HepG2 (cell line): ENCODE measurements around the gene TPBGL. TPM values are rescaled to one million over a fixed set of nuclear protein-coding genes. Genes with fewer than 3 reads are reported as not detected.

Experiments
- ATAC-seq: fragments of 200-7000 bp; cut with Tn5 transposase; 3 replicates; pipeline ENCODE4 v1.9.1; 2020; ENCODE audit warnings: mild to moderate bottlenecking, moderate library complexity
- BruUV-seq: library from RNA; stranded (reverse); fragments of 400-500 nt; replicated peaks from 2 replicates; lab custom pipeline; 2021; lab: Mats Ljungman, UMichigan
- CTCF ChIA-PET: fragments of 300-600 bp; formaldehyde crosslinking; extraction: SDS; loops from one replicate; lab custom pipeline; 2021; ENCODE audit warnings: low total read pairs, inconsistent platforms, low intra/inter-chr PET ratio; lab: Yijun Ruan, JAX
- POLR2A ChIA-PET: fragments of 350-600 bp; sonication (Branson Sonifier 250); formaldehyde crosslinking; loops from one replicate; lab custom pipeline; 2020; ENCODE audit warnings: antibody characterized with exemption, inconsistent platforms; lab: Yijun Ruan, JAX
- DNase-seq: peaks from one replicate; pipeline ENCODE4 v3.0.0-alpha.2; 2015; ENCODE audit warnings: low spot score
- FAIRE-seq: peaks from 3 replicates; lab custom pipeline; 2011; peaks lifted over from hg19 to GRCh38; lab: Jason Lieb, UNC
- H2AFZ ChIP-seq: one replicate; pipeline ENCODE4 v1.6.1; 2011; ENCODE audit warnings: low read length, inconsistent platforms
- H3K27ac ChIP-seq: fragments of 300-600 bp; 3 replicates; pipeline ENCODE4 v1.8.0; 2011; ENCODE audit warnings: mixed run types, mild to moderate bottlenecking, mixed read lengths, low read length, inconsistent platforms; ENCODE audit not compliant: insufficient read depth; ENCODE audit errors: extremely low read length
- H3K27me3 ChIP-seq, 2 experiments: fragments of 200-600 bp in 1 of 2; 2 replicates in 1 of 2; 3 replicates in 1 of 2; pipeline versions ENCODE4 v1.6.0 to v1.8.0; 2011; ENCODE audit warnings: low read length in 2 of 2, mild to moderate bottlenecking in 2 of 2, moderate library complexity in 2 of 2, inconsistent platforms in 1 of 2; ENCODE audit not compliant: insufficient read depth in 2 of 2, control insufficient read depth in 1 of 2
- H3K36me3 ChIP-seq, 2 experiments: fragments of 200-600 bp in 1 of 2; replicated peaks in 1 of 2; 2 replicates in 1 of 2; 3 replicates in 1 of 2; pipeline versions ENCODE4 v1.5.1 to v1.8.0; 2011; ENCODE audit warnings: low read length in 2 of 2, inconsistent platforms in 1 of 2; ENCODE audit not compliant: insufficient read depth in 2 of 2, control insufficient read depth in 1 of 2
- H3K4me1 ChIP-seq: 2 replicates; pipeline ENCODE4 v1.5.1; 2012; ENCODE audit warnings: low read length, inconsistent platforms; ENCODE audit not compliant: insufficient read depth
- H3K4me2 ChIP-seq: 2 replicates; pipeline ENCODE4 v1.6.0; 2011; ENCODE audit warnings: low read depth, low read length, inconsistent platforms
- H3K4me3 ChIP-seq, 3 experiments: fragments of 200-600 bp in 1 of 3; sonication (generic), shearing (Covaris generic) in 1 of 3; replicated peaks in 1 of 3; 2 replicates each; pipeline ENCODE4 v1.5.1; 2011 to 2016; ENCODE audit warnings: low read length in 3 of 3, inconsistent platforms in 2 of 3, low read depth in 2 of 3, mild to moderate bottlenecking in 2 of 3, control low read depth in 1 of 3, mixed read lengths in 1 of 3; ENCODE audit not compliant: insufficient read depth in 1 of 3
- H3K79me2 ChIP-seq: one replicate; pipeline ENCODE4 v1.6.1; 2011; ENCODE audit warnings: low read length, inconsistent platforms; ENCODE audit not compliant: insufficient read depth
- H3K9ac ChIP-seq: 2 replicates; pipeline ENCODE4 v1.6.0; 2011; ENCODE audit warnings: mild to moderate bottlenecking, low read depth, low read length, inconsistent platforms; ENCODE audit not compliant: insufficient read depth
- H3K9me3 ChIP-seq: 2 replicates; pipeline ENCODE4 v1.5.1; 2012; ENCODE audit warnings: mild to moderate bottlenecking, low read length
- H4K20me1 ChIP-seq: 2 replicates; pipeline ENCODE4 v1.6.0; 2011; ENCODE audit warnings: inconsistent platforms, mild to moderate bottlenecking, low read length, moderate library complexity; ENCODE audit not compliant: insufficient read depth
- ASH2L ChIP-seq: fragments of 300-600, 200-600 bp; sonication (generic); IDR thresholded peaks from 2 replicates; pipeline ENCODE4 v1.7.0; 2017; ENCODE audit warnings: low read depth, mild to moderate bottlenecking, moderate library complexity, mixed read lengths, low read length; ENCODE audit not compliant: insufficient read length
- BORCS8-MEF2B ChIP-seq: sonication (generic); formaldehyde crosslinking; IDR thresholded peaks from 2 replicates; pipeline ENCODE4 v1.8.0; 2022; ENCODE audit warnings: mild to moderate bottlenecking, missing genetic modification reagents
- CTCF ChIP-seq: sonication (generic); formaldehyde crosslinking; IDR thresholded peaks from 2 replicates; pipeline ENCODE4 v1.5.0; 2020; ENCODE audit warnings: mild to moderate bottlenecking, missing genetic modification reagents, moderate library complexity
- EHMT2 ChIP-seq: fragments of 200-600 bp; sonication (generic); IDR thresholded peaks from 2 replicates; pipeline ENCODE4 v1.7.0; 2017; ENCODE audit warnings: antibody characterized with exemption, low read depth, low read length, borderline replicate concordance
- GMEB2 ChIP-seq: IDR thresholded peaks from 2 replicates; pipeline ENCODE4 v1.6.1; 2016; ENCODE audit warnings: missing biosample characterization, missing genetic modification reagents, low read depth
- HES4 ChIP-seq: sonication (generic); formaldehyde crosslinking; IDR thresholded peaks from 2 replicates; pipeline ENCODE4 v1.9.0; 2021; ENCODE audit warnings: mild to moderate bottlenecking, missing genetic modification reagents, borderline replicate concordance
- MAFK ChIP-seq, 2 experiments: IDR thresholded peaks in 1 of 2; conservative IDR thresholded peaks in 1 of 2; 2 replicates each; pipeline ENCODE4 v1.6.1; 2011; ENCODE audit warnings: improper control_type of control experiment in 2 of 2, low read length in 2 of 2
- PAXIP1 ChIP-seq: sonication (generic); formaldehyde crosslinking; conservative IDR thresholded peaks from 2 replicates; pipeline ENCODE4 v1.4.0; 2020; ENCODE audit warnings: mild to moderate bottlenecking, missing genetic modification reagents, moderate library complexity
- SMAD9 ChIP-seq: sonication (generic); formaldehyde crosslinking; IDR thresholded peaks from 2 replicates; pipeline ENCODE4 v1.5.1; 2020; ENCODE audit warnings: mild to moderate bottlenecking, missing genetic modification reagents
- SMC3 ChIP-seq: IDR thresholded peaks from 2 replicates; pipeline ENCODE4 v1.6.1; 2011; ENCODE audit warnings: low read length, improper control_type of control experiment
- STAG1 ChIP-seq: sonication (generic); formaldehyde crosslinking; IDR thresholded peaks from 2 replicates; pipeline ENCODE4 v1.4.0; 2020; ENCODE audit warnings: missing genetic modification reagents
- TCF7L2 ChIP-seq: IDR thresholded peaks from 2 replicates; pipeline ENCODE4 v1.6.1; 2011; ENCODE audit warnings: mild to moderate bottlenecking, low read depth, low read length, moderate library complexity
- ZNF124 ChIP-seq: sonication (generic); formaldehyde crosslinking; IDR thresholded peaks from 2 replicates; pipeline ENCODE4 v1.4.0; 2020; ENCODE audit warnings: missing genetic modification reagents
- ZNF205 ChIP-seq: IDR thresholded peaks from 2 replicates; pipeline ENCODE4 v1.6.1; 2018; ENCODE audit warnings: missing biosample characterization, missing genetic modification reagents
- ZNF780A ChIP-seq: sonication (generic); formaldehyde crosslinking; IDR thresholded peaks from 2 replicates; pipeline ENCODE4 v1.8.0; 2022; ENCODE audit warnings: mild to moderate bottlenecking, missing genetic modification reagents, moderate library complexity
- WGBS: methylation state at CpG from one replicate; pipeline ENCODE4 v1.1.6; 2017; ENCODE audit warnings: low lambda C conversion rate; 5-methylcytosine and 5-hydroxymethylcytosine counted together
- in situ Hi-C: cut with HindIII; loops from 2 replicates; pipeline ENCODE4 v1.10.0; 2017; ENCODE audit warnings: low pct_unique_long_range_greater_than_20kb; ENCODE audit not compliant: extremely low pct_ligation_motif_present
- intact Hi-C: fragments of 100-400 bp; cut with micrococcal nuclease; formaldehyde crosslinking; loops from one replicate; pipeline ENCODE4 v1.10.0; 2022; ENCODE audit not compliant: unreplicated experiment
- polyA plus RNA-seq, 8 experiments: library from polyadenylated mRNA; depleted of rRNA in 3 of 8; stranded (reverse) in 7 of 8; unstranded in 1 of 8; fragments of >200 nt; fragmentation: Illumina TruSeq in 4 of 8; extraction: Trizol in 4 of 8; gene quantifications; 2 replicates each; pipeline versions ENCODE4 v1.2.1 to v1.2.3, GENCODE V29; 2011 to 2016; ENCODE audit warnings: low read depth in 4 of 8, missing spikeins in 1 of 8, mixed read lengths in 1 of 8; ENCODE audit not compliant: insufficient read depth in 1 of 8
- total RNA-seq, 5 experiments: library from RNA; depleted of rRNA; stranded (reverse); fragments of >200 nt; fragmentation: Illumina TruSeq; extraction: Trizol; gene quantifications; 2 replicates each; pipeline ENCODE4 v1.2.3, GENCODE V29; 2016; ENCODE audit warnings: low read depth in 1 of 5

The TPBGL gene
- total and polyA plus RNA-seq, 2 of the 13 experiments (the other 11 are each of a cell fraction or from before 2014, with no cell fraction given) = not detected

DNA sequence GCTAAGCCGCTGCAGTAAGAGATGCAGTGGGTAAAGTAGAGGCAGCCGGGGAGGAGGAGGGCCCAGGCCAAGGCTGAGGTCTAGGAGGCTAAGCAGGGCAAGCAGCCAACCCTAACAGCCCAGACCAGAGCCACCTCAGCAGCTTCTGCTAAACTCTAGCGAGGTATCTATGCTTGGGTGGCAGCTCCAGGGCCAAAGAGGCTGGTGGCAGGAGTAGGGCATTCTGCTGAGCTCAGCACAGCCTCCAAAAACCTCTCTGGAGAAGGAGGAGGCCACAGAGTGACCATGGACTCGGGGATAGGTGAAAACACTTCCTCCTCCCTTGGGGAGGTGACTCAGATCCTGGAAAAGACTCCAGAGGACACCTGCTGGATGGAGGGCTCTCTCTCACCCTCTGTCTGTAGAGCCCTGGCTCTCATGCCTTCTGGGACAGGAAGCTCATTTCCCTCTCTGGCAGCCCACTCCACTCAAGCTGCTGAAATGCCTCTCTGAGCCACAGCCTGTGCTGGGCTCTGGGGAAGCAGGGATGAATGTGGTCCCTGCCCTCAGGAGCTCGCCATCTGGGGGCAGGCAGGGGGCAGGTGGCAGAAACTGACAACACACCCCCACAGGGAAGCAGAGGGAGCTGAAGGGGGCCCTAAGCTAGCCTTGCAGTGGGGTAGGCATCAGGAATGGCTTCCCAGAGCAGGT lies 16.5 kb upstream of the TPBGL start:
- no peak for FAIRE-seq
- Histone ChIP-seq H2AFZ (no peak overlapping the region), H3K79me2 (no peaks in the 10 kb centered on the region), H4K20me1 (no peaks in the 10 kb centered on the region), H3K27ac (no peak overlapping the region)
- CTCF ChIA-PET = no interaction called here
- in situ Hi-C loops = no loop called here
- TF ChIP-seq SMAD9 (CRISPR knock-in tag) = no peak
- no peak for TF ChIP-seq ZNF124 (CRISPR knock-in tag)
- TF ChIP-seq MAFK (conservative IDR thresholded peaks at IDR 0.05 in 1 of 2, IDR thresholded peaks at IDR 0.05 in 1 of 2; ENCODE audit: low read length in 2 of 2) = peak; percentile 20 to 61; a peak in 2 of 4 replicates
- no peak for TF ChIP-seq BORCS8-MEF2B
- TF ChIP-seq HES4 (CRISPR knock-in tag) = no peak
- no peak for TF ChIP-seq ASH2L
- no peak for TF ChIP-seq ZNF780A (CRISPR knock-in tag)
- TF ChIP-seq SMC3 = peak; percentile 12; the same call in 1 of the 2 replicates
- TF ChIP-seq EHMT2 = no peak
- TF ChIP-seq CTCF (CRISPR knock-in tag) = peak; percentile 39
- TF ChIP-seq PAXIP1 (CRISPR knock-in tag) = no peak
- no peak for TF ChIP-seq GMEB2
- TF ChIP-seq TCF7L2 = no peak
- TF ChIP-seq STAG1 (CRISPR knock-in tag) = peak; percentile 50
- TF ChIP-seq ZNF205 (CRISPR knock-in tag) = no peak
- TF ChIP-seq, all 625 proteins: peak for 4
- Histone ChIP-seq H3K36me3 (no peaks in the 10 kb centered on the region), H3K4me3 (no peak overlapping the region), H3K4me1 (no peaks in the 10 kb centered on the region), H3K4me2 (no peak overlapping the region), H3K9me3 (no peaks in the 10 kb centered on the region), H3K9ac (no peak overlapping the region), H3K27me3 (peaks cover 1 to 18% of the 10 kb centered on the region in 2 experiments; a peak in 4 of 5 replicates)
- ATAC-seq (peak; percentile 92), DNase-seq (peak; percentile 17)
- POLR2A ChIA-PET = interaction anchor here (1.5 kb wide), 1 partner anchor 10 kb away, joined by 4 read pairs; no protein-coding TSS in a partner anchor
- BruUV-seq = no TSS peak
- WGBS = 0% methylated on average over 3 of the region's 5 CpGs
- intact Hi-C loops = no loop called here
